HG03103 (cell line): ENCODE results near the gene AHNAK.
"Not testable (repeated sequence)": the region's sequence is repeated elsewhere in the genome, so short reads cannot be mapped to it uniquely, and the experiment has no call there.

Experiments used
- ATAC-seq: cut with Tn5 transposase; IDR thresholded peaks from one replicate; pipeline ENCODE4 v1.9.1; 2021; ENCODE audit warnings: low read depth; ENCODE audit not compliant: unreplicated experiment

Gene AHNAK

DNA sequence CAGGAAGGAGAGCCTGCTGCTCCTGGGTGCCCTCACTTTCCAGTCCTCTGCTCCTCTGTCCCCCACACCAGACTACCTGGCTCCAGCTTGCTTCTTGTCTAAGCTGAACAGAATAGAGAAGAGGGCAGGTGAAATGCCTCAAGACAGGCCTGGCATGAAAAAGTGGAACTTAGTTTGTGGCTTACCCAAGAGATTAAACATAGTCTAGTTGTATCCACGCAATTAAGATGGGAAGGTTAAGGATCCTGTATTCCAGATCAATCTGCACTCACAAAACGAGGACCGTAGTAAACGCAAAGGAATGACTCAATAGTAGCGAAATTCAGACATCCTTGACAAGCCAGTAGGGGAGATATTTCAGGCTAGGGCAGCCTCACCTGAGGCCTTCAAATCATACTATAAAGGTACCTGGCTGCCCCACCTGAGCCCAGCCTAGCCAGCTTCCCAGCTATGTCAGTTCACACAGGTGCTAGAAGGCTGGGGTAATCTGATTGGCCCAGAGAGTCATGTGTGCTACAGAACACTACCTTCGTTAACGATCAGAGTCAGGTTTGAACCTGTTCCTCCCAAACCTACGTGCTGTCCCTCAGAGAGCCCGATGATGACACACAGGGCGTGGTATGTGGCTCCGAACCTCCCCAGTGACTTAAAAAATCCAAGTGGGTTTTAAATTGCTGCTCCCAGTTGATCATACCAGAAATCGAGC, 46.5 kb downstream of the AHNAK start:
- ATAC-seq, result no peak

DNA sequence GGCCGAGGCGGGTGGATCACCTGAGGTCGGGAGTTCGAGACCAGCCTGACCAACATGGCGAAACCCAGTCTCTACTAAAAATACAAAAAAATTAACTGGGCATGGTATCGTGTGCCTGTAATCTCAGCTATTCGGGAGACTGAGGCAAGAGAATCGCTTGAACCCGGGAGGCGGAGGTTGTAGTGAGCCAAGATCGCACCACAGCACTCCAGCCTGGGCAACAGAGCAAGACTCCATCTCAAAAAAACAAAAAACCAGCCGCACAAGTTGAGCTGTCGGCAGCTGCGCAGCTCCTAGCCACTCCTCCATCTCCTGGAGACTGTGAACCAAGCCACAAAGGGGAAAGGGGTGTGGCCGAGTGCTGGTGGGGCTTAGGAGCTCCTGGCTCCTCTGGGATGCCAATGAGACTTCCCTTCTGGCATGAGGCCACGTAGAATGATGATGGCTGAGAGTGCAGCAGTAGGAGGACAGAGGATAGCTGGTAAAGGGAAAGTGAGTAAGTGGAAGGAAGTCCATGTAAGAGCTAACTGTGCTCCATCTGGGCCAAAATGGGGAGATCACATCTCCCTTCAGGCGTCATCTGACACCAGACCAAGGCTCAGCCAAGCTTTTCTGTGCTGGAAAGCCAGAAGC, 47.2 kb downstream of the AHNAK start:
- ATAC-seq, result not testable (repeated sequence)

DNA sequence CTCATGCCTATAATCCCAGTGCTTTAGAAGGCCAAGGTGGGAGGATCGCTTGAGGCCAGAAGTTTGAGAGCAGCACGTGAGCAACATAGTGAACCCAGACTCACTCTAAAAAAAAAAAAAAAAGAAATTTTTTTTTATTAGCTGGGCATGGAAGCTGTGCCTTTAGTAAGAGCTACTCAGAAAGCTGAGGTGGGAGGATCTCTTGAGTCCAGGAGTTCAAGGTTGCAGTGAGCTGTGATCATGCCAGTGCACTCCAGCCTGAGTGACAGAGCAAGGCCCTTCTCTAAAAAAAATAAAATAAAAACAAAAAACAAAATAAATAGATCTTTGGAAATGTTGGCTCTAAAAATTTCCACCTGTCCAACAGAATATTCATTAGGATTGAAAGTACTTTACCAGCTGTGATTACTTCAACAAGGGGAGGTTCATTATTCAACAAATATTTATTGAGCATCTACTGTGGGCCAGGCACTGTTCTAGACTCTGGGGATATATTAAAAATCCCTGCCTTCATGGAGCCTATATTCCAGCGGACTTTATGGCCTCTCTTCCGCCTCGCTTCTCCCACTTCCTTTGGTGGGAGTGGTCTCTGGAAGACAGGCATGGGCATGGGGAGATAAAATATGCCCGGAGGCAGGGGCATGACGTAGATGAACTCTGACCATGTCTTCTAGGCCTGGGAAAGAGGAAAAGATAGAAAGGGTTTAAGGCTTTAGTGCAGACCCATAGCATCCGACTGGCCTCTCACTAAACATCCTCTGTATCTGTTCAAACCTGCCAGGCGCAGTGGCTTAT, 47.9 kb downstream of the AHNAK start:
- no peak for ATAC-seq

DNA sequence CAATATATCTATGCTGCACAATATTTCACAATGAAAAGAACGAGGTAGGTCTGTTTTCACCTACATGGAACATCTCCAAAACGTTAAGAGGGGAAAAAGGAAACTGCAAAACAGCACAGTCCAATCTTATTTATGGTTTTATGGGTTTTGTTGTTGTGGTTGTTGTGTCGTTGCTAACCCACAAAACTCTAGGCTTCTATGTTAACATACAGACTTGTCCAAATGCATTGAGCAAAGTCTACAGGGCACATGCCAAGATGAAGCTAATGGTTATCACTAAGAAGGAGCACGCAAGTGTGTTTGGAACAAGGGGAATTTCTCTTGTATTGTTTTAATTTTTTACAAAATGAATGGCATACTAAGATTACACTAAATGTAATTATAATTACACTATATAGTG, 48.6 kb downstream of the AHNAK start:
- ATAC-seq, result no peak

DNA sequence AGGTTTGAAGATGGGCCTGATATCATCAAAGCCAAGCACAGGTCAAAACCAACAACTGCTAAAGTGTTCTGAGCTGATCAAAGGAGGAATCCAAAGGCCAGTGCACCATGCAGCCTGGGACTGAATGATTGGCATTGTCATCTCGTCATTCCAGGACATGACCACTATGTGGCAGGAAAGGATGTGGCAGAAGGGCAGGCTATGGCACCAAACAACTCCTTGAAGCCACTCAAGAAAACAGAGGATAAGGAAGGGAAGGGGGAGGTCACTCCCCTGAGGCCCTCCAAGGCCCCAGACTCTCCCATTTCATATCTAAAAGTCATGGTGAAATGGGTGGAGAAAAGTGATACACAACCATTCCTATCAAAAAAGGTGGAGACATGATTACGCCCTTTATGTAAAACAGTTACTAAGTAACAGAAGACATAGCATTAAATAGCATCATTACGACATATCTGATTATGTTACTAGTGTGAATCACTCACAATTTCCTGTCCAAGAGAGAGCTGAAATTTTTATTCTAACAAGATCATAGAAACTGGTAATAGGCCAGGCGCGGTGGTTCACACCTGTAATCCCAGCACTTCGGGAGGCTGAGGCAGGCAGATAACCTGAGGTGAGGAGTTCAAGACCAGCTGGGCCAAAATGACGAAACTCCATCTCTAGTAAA, 49.3 kb downstream of the AHNAK start:
- no peak for ATAC-seq

DNA sequence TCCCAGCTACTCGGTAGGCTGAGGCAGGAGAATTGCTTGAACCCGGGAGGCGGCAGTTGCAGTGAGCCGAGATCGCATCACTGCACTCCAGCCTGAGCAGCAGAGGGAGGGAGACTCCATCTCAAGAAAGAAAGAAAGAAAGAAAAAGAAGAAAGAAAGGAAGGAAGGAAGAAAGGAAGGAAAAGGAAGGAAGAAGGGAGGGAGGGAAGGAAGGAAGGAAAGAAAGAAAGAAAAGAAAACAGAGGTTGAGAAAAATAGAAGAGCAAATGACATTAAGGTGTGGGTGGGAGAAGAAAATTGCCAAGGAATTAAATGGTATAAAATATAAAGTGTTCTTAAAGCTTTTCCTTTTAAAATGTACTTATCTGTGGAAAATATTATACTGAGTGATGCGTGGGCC, 49.9 kb downstream of the AHNAK start:
- no peak for ATAC-seq

DNA sequence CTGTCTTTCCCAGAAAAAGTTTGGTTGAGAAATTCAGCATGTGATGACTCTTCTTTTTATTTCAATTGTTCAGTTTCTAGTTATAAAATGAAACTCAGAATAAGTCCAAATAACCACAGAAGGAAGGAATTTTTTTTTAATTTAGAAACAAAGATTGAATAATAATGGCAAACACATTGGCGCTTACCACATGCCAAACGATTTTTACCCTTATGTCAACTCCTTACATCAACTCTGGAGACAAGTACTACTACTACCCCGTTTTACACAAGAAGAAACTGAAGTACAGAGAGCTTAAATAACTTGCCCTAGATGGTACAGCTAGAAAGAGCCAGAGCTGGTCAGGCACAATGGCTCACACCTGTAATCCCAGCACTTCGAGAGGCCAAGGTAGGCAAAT, 52.4 kb downstream of the AHNAK start:
- no peak for ATAC-seq

DNA sequence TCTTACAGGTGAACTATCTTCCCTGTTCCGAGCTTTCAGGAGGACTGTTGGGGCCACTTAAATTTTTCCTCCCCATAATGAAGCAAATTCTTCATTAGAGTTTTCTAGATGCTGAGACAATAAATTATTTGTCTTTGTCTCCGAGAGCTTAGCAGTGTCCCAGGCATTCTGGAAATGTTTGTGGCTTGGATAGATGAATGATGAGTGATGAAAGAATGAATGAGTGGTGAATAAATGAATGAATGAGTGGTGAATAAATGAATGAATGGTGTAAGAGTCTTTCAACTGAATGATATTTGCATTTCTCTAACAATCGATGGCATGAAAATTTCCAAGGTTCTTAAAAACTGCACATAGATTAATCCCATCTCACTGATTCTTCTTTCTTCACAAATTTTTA, 52.8 kb downstream of the AHNAK start:
- ATAC-seq, result no peak

DNA sequence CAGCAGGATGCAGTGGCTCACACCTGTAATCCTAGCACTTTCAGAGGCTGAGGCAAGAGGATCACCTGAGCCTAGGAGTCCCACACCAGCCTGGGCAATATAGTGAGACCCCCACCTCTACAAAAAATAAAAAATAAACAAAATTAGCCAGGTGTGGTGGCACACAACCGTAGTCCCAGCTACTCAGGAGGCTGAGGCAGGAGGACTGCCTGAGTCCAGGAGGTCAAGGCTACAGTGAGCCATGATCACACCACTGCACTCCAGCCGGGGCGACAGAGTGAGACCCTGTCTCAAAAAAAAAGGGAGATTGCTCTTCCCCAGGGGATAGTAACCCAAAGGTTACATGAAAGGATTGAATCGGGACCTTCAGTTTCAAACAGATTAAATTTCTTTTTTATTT, 54.0 kb downstream of the AHNAK start:
- ATAC-seq, result no peak

DNA sequence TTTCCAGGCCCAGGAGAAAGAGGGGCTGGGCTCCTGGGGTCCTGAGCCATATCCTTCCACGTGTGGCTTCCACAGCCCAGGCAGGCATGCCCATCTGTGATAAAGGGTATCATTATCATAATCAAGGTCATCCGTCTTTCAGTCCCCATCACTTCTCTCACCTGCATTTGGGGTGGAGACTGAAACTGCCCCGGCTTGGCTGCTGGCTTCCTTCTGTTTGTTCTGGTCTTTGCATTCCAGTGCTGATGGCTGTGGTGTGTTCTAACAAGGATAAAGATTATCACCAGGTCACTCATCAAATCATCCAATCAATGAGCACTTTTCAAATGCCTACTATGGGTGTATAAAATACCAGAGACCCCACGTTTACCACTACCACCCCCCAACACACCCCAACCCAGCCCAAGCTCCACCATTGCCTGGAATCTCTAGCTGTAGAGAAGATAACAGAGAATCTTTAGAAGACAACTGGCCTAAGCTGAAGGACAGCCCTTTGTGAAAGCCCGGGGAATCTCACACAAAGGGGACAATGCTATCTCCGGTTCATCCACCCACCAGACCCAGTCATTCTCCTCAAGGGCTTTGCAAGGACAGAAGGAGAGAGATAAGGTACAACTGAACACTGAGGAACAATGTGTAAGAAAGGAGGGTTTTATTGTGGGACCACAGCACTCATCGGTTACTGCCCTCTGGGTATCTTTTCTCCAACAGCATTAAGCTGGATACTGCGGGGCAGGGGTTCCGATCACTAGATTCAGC, 54.9 kb downstream of the AHNAK start:
- ATAC-seq, result no peak

DNA sequence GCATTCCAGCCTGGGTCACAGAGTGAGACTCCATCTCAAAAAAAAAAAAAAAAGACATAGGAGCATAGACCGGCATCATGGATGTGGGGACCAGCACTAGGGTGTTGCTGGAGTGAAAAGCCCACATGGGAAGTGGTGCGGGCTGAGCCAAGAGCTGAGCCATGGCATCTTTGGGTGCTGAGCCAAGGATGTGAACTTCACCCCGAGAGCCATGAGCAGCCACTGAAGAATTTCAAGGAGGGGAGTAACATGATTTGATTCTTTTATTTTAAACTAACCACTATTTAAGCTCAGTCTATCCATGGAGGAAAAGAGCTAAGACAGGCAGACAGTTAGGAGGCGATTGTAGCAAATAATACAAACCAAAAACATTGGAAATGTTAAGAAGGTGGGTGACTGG, 57.4 kb downstream of the AHNAK start:
- ATAC-seq, result no peak

DNA sequence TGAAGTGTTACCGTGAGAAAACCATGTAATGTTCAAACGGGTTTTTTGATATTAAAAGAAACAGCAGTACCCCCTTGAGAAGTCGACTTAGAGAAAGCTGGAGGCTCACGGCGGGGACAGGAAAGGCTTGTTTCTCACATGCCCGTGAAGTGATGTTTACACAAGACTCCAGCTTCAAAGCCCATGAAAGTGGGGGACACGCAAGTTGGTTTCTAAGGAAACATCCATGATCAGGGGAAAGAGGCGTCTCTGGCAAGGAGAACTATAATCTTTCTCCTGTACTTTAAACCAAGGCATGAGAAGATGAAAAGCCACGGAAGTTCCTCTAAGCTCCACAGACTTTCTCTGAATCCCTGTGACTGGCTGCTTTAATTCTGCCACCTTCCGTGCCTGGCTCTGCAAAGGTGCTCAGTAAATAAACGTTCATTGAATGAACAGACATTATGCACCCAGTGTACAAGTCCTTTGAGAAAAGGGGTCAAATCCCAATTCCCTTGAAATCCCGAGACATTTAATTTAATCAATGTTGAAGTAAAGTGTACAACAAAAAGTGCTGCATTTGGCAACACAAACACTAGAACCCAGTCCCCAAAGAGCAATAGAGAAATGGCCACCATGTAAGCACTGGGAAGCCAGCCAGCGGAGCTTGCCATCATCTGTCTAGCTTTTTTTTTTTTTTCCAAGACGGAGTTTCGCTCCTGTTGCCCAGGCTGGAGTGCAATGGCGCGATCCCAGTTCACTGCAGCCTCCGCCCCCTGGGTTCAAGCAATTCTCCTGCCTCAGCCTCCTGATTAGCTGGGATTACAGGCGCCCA, 58.7 kb downstream of the AHNAK start:
- ATAC-seq, result no peak

DNA sequence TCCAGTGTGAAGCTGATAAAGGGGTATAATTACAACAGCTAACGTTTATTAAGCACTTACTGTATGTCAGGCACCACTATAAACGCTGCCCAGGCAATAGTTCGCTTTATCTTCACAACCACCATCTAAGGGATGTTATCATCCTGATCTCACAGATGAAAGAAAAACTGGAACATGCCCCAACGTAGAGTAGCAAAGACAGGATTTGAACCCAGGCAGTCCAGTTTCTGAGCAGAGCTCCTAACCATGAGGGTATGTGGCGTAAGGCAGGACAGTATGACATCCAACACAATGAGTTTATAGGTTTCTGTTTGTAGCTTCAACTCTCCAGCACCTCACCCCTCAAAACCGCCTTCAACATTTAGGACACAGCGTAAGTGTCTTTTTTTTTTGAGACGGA, 59.5 kb downstream of the AHNAK start:
- ATAC-seq, result no peak

DNA sequence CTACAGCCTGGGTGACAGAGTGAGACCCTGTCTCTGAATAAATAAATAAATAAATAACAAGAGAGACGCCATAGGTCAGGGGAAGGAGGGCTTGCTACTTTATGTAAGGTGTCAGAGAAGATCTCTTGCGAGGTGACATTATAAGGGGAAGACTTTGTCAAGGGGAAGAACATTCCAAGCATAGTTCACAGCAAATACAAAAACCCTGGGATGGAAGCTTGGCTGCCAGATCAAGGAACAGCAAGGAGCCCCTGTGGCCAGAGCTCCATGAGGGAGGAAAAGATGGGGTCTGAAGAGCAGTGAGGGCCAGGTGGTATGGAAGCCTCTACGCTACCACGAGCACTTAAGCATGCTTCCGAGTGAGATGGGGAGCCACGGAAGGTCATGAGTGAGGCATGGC, 62.3 kb downstream of the AHNAK start:
- no peak for ATAC-seq

DNA sequence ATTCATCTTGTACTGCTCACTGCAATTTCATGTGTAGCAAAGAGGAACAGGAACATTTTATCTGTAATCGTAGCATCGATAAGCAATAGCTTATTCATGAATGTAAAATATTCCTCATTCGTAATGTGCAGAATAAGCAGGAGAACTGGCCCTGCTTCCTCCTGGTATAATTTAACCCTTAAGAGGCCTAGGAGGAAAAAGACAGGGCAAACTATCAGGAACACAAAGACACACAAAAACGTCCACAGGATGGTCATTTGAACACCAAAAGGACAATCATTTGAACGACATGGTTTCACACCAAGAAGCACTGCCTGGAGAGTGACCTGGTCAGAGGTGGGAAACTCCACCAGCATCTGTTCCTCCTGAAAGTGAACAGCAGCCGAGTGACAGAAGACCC, 63.9 kb downstream of the AHNAK start:
- ATAC-seq, result no peak

DNA sequence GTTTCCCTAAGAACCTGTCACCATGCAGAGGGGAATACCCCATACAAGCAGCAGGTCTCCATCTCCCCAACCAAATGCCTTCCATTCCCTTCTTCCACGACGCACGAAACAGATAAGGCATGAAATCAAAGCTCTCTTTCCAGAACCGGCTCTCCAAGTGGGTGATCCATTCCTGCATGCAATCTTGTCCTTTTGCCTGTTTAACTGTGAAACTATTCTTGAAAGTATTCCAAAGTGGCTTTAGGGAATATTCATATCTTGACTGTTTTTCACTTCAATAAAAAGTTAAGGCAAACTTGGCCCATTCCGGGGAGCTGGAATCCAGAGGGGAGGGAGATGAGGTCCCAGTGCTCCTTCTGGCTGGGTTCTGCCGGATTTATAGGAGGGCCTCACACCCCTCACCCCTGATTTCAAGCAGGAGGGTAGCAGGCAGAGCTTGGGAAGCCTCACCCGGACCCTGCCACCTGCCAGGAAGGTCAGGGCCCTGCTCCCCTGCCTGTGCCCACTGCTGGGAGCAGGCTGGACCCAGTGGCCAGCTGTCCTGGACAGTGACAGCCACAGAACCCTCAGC, 66.9 kb downstream of the AHNAK start:
- no peak for ATAC-seq

DNA sequence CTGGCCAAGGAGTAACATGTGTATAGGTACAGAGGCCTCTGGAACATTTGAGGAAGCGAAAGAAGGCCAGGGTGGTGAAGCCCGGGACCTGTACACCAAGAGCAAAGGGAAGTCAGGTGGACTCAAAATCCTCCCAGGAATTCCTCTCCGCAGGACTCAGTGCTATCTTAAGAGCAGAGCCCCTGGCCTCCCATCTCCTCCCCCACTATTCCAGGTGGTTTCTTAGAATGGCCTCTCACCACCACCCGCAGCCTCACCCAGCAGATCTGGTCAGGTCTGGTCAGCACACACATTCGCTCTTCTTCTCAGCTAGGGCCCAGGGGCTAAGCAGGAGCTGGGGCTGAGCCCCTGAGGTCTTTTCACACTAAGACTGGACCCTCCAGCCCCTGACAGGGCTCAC, 68.7 kb downstream of the AHNAK start:
- ATAC-seq, result no peak

DNA sequence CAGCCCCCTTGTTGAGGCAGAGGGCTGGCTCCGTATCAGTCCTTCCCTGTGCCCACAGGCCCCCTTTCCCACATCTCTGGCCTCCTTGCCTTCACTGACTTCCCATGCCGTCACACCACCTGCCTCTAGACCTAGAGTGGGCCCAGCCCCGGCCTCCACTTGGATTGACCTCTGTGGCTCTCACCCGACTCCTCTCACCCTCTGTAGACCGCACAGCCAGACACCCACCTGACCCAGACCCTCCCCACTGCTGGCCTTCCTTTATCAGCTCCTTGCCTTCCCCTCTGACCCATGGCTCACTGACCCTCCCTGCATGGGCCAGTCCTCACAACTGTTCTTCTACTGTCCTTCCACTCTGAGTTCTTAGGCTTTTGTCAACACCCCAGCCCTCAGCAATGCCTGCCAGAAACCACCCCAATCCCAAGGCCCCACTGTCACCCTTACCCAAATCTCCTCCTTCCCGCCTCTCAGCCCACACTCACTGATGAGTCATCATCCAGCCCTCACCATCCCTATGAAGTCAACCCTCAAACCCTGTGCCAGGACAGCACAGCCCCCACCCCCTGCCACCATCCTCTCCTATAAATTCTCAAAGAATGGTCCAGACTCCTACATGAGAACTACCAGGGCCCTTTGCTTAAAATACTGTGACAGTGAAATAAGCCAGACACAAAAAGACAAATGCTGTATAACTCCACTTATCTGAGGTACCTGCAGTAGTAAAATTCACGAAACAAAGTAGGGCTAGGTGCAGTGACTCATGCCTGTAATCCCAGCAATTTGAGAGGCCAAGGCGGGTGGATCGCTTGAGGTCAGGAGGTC, 74.3 kb downstream of the AHNAK start:
- no peak for ATAC-seq

DNA sequence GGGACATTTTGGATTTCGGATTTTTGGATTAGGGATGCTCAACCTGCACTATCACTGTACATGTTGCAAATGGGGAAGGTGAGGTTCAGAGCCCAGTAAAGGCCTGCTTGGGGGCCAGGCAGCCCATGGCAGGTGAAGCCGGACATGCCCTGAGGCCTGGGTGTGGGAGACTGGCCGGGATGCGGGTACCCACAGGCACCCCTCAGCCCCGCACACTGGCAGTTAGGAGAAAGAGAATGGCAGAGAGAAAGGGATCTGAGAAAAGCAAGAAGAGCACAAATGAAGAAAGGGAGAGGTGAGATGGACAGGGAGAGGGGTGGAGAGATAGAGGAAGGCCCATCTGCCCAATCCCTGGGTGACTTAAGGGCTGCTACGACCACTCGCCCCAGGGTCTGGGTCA, 75.0 kb downstream of the AHNAK start:
- ATAC-seq, result no peak
